GM23248 (cell line): ENCODE data around the gene GBE1. TPM values are rescaled to one million over a fixed set of nuclear protein-coding genes. Genes with fewer than 3 reads are reported as not detected.

Source experiments
- DNase-seq: peaks from one replicate; pipeline ENCODE4 v3.0.0-alpha.2; 2015
- H2AFZ ChIP-seq: fragments of 200-600 bp; sonication (generic); 2 replicates; pipeline ENCODE4 v1.6.1; 2016; ENCODE audit warnings: antibody characterized with exemption
- H3F3A ChIP-seq: fragments of 200-600 bp; sonication (generic); 2 replicates; pipeline ENCODE4 v1.6.1; 2016; ENCODE audit warnings: mild to moderate bottlenecking, antibody characterized with exemption, mixed run types; ENCODE audit not compliant: insufficient read depth
- H3K27ac ChIP-seq: fragments of 200-600 bp; sonication (generic); 2 replicates; pipeline ENCODE4 v1.5.1; 2016; ENCODE audit warnings: mild to moderate bottlenecking
- H3K27me3 ChIP-seq: fragments of 200-600 bp; sonication (generic); replicated peaks from 2 replicates; pipeline ENCODE4 v1.6.1; 2016; ENCODE audit warnings: mild to moderate bottlenecking; ENCODE audit not compliant: insufficient read depth
- H3K36me3 ChIP-seq: fragments of 200-600 bp; sonication (generic); 2 replicates; pipeline ENCODE4 v1.6.1; 2016; ENCODE audit warnings: low read depth, mild to moderate bottlenecking
- H3K4me1 ChIP-seq: fragments of 200-600 bp; sonication (generic); 2 replicates; pipeline ENCODE4 v1.6.1; 2016; ENCODE audit warnings: mild to moderate bottlenecking; ENCODE audit not compliant: insufficient read depth
- H3K4me2 ChIP-seq: fragments of 200-600 bp; sonication (generic); one replicate; pipeline ENCODE4 v1.6.1; 2016; ENCODE audit warnings: mild to moderate bottlenecking; ENCODE audit not compliant: unreplicated experiment
- H3K4me3 ChIP-seq: fragments of 200-600 bp; sonication (generic); 2 replicates; pipeline ENCODE4 v1.5.1; 2016; ENCODE audit warnings: mild to moderate bottlenecking
- H3K79me2 ChIP-seq: fragments of 200-600 bp; sonication (generic); 2 replicates; pipeline ENCODE4 v1.6.1; 2016; ENCODE audit warnings: mild to moderate bottlenecking; ENCODE audit not compliant: insufficient read depth
- H3K9ac ChIP-seq: fragments of 200-600 bp; sonication (generic); 2 replicates; pipeline ENCODE4 v1.6.1; 2016; ENCODE audit warnings: mild to moderate bottlenecking
- H3K9me2 ChIP-seq: fragments of 200-600 bp; sonication (generic); 2 replicates; pipeline ENCODE4 v1.6.1; 2016; ENCODE audit warnings: mixed run types, mild to moderate bottlenecking, moderate library complexity; ENCODE audit not compliant: insufficient read depth
- H3K9me3 ChIP-seq: fragments of 200-600 bp; sonication (generic); one replicate; pipeline ENCODE4 v1.6.1; 2017; ENCODE audit warnings: low read depth
- H4K20me1 ChIP-seq: fragments of 200-600 bp; sonication (generic); 2 replicates; pipeline ENCODE4 v1.6.0; 2016; ENCODE audit not compliant: insufficient read depth
- EZH2 ChIP-seq: fragments of 200-600 bp; sonication (generic); IDR thresholded peaks from 2 replicates; pipeline ENCODE4 v1.6.1; 2018; ENCODE audit warnings: antibody characterized with exemption, mild to moderate bottlenecking; ENCODE audit not compliant: insufficient read depth, poor library complexity, severe bottlenecking
- EZH2phosphoT487 ChIP-seq: fragments of 200-600 bp; sonication (generic); IDR thresholded peaks from 2 replicates; pipeline ENCODE4 v1.6.1; 2018; ENCODE audit warnings: antibody characterized with exemption, moderate library complexity, mild to moderate bottlenecking, low read depth; ENCODE audit not compliant: insufficient read depth
- WGBS, 2 experiments: methylation state at CpG; one replicate each; pipeline ENCODE4 v1.1.6; 2015 to 2017; ENCODE audit warnings: low lambda C conversion rate in 2 of 2, low coverage in 1 of 2; ENCODE audit errors: missing lambda C conversion rate in 2 of 2; 5-methylcytosine and 5-hydroxymethylcytosine counted together
- in situ Hi-C: fragments of 300-500 bp; cut with MboI; formaldehyde crosslinking; loops from 2 replicates; pipeline ENCODE4 v1.15.0; 2020
- polyA plus RNA-seq: library from polyadenylated mRNA; unstranded; fragments of >200 nt; fragmentation: Nextera tagmentation; extraction: Ambion mirVana; gene quantifications from 2 replicates; pipeline ENCODE4 v1.2.1, GENCODE V29; 2016
- total RNA-seq: library from RNA; depleted of rRNA; stranded (reverse); fragments of >200 nt; shearing (Covaris generic); gene quantifications from 2 replicates; pipeline ENCODE4 v1.2.3, GENCODE V29; 2014

GBE1 gene
- total and polyA plus RNA-seq, 2 experiments from 2014 or later: 130 to 166 TPM

GRCh38 chr3:81743096-81744025, 18.1 kb downstream of the GBE1 start:
- Histone ChIP-seq H3K4me1 (peaks cover 64% of the 10 kb centered on the region), H3K9me2 (no peaks in the 10 kb centered on the region), H3K9me3 (no peaks in the 10 kb centered on the region), H3K4me2 (peak overlapping the region; percentile 89), H4K20me1 (no peaks in the 10 kb centered on the region), H3K36me3 (peaks cover 6% of the 10 kb centered on the region; the same call in 1 of the 2 replicates), H3F3A (peaks cover 67% of the 10 kb centered on the region), H2AFZ (no peak overlapping the region), H3K9ac (peak overlapping the region; percentile 75), H3K27me3 (no peaks in the 10 kb centered on the region), H3K27ac (peak overlapping the region; percentile 97), H3K79me2 (peaks cover 76% of the 10 kb centered on the region), H3K4me3 (peak overlapping the region; percentile 60)
- WGBS, 2 experiments: 6 to 7% methylated on average over 5 of the region's 5 CpGs
- in situ Hi-C loops: no loop called here
- DNase-seq: peak; percentile 96
- TF ChIP-seq EZH2phosphoT487: no peak
- no peak for TF ChIP-seq EZH2

GRCh38 chr3:81742581-81742980, 18.9 kb downstream of the GBE1 start:
- WGBS, 2 experiments: 10 to 17% methylated on average over 6 of the region's 6 CpGs
- peaks cover 73% of the 10 kb centered on the region for H3K79me2 ChIP-seq

GRCh38 chr3:81741216-81741615, 20.2 kb downstream of the GBE1 start:
- peaks cover 71% of the 10 kb centered on the region for H3K79me2 ChIP-seq
- H3K4me3 ChIP-seq: peak overlapping the region; percentile 24
- peak overlapping the region; percentile 97 for H3K27ac ChIP-seq
- DNase-seq: peak; percentile 42
- H3K4me2 ChIP-seq: peak overlapping the region; percentile 89
- no peaks in the 10 kb centered on the region for H3K9me2 ChIP-seq
- H3F3A ChIP-seq: peaks cover 62% of the 10 kb centered on the region
- no peak for TF ChIP-seq EZH2
- no peak for TF ChIP-seq EZH2phosphoT487
- in situ Hi-C loops: no loop called here
- no peak overlapping the region for H2AFZ ChIP-seq
- peaks cover 57% of the 10 kb centered on the region for H3K4me1 ChIP-seq
- 4 to 5% methylated on average over 1 of the region's 1 CpG for WGBS, 2 experiments
- peaks cover 4% of the 10 kb centered on the region; the same call in 1 of the 2 replicates for H3K36me3 ChIP-seq
- no peaks in the 10 kb centered on the region for H3K9me3 ChIP-seq
- no peaks in the 10 kb centered on the region for H3K27me3 ChIP-seq
- peak overlapping the region; percentile 28 for H3K9ac ChIP-seq
- no peaks in the 10 kb centered on the region for H4K20me1 ChIP-seq

More at GRCh38 chr3:81742581-81742980, 18.9 kb downstream of the GBE1 start:
- peak overlapping the region; percentile 89 for H3K4me2 ChIP-seq
- 0 out of 2 replicates have a peak, but pooled peaks cover 6% of the 10 kb centered on the region for H3K36me3 ChIP-seq
- no peaks in the 10 kb centered on the region for H3K27me3 ChIP-seq
- TF ChIP-seq EZH2phosphoT487 (no peak), EZH2 (no peak)
- peak overlapping the region; percentile 60 for H3K4me3 ChIP-seq
- peaks cover 67% of the 10 kb centered on the region for H3F3A ChIP-seq
- peak overlapping the region; percentile 97 for H3K27ac ChIP-seq
- H4K20me1 ChIP-seq: no peaks in the 10 kb centered on the region
- H3K9me3 ChIP-seq: no peaks in the 10 kb centered on the region
- H3K9ac ChIP-seq: peak overlapping the region; percentile 75
- in situ Hi-C loops: no loop called here
- peak; percentile 38 for DNase-seq
- H2AFZ ChIP-seq: no peak overlapping the region
- H3K4me1 ChIP-seq: peaks cover 64% of the 10 kb centered on the region
- no peaks in the 10 kb centered on the region for H3K9me2 ChIP-seq

GRCh38 chr3:81740731-81741130, 20.7 kb downstream of the GBE1 start:
- H3K27me3 ChIP-seq: no peaks in the 10 kb centered on the region
- peaks cover 71% of the 10 kb centered on the region for H3K79me2 ChIP-seq
- in situ Hi-C loops: no loop called here
- no peak for DNase-seq
- H3K9ac ChIP-seq: peak overlapping the region; percentile 28
- TF ChIP-seq EZH2phosphoT487: no peak
- TF ChIP-seq EZH2: no peak
- H4K20me1 ChIP-seq: no peaks in the 10 kb centered on the region
- H2AFZ ChIP-seq: no peak overlapping the region
- peaks cover 54% of the 10 kb centered on the region for H3K4me1 ChIP-seq
- WGBS, 2 experiments: 84 to 89% methylated on average over 1 of the region's 1 CpG
- H3K27ac ChIP-seq: peak overlapping the region; percentile 97
- H3K4me2 ChIP-seq: peak overlapping the region; percentile 89
- H3F3A ChIP-seq: peaks cover 59% of the 10 kb centered on the region
- H3K9me3 ChIP-seq: no peaks in the 10 kb centered on the region
- H3K36me3 ChIP-seq: peaks cover 4% of the 10 kb centered on the region; the same call in 1 of the 2 replicates
- no peaks in the 10 kb centered on the region for H3K9me2 ChIP-seq
- peak overlapping the region; percentile 24 for H3K4me3 ChIP-seq
